GM12878 (cell line): ENCODE results near the gene DCAF5. TPM values are rescaled to one million over a fixed set of nuclear protein-coding genes. Genes with fewer than 3 reads are reported as not detected.

Experiments
- BCL3 ChIP-seq: IDR thresholded peaks from 2 replicates; pipeline ENCODE4 v1.6.1; 2011; ENCODE audit warnings: borderline replicate concordance, low read depth, mild to moderate bottlenecking, moderate library complexity, low read length; ENCODE audit not compliant: insufficient read depth, poor library complexity, severe bottlenecking
- ELK1 ChIP-seq: IDR thresholded peaks from 2 replicates; pipeline ENCODE4 v1.6.1; 2012; ENCODE audit warnings: low read depth, low read length, improper control_type of control experiment
- MTA2 ChIP-seq: fragments of 450-650 bp; IDR thresholded peaks from 2 replicates; pipeline ENCODE4 v1.6.1; 2016; ENCODE audit warnings: low read depth, mild to moderate bottlenecking, moderate library complexity
- MXI1 ChIP-seq: fragments of 150-350 bp; IDR thresholded peaks from 2 replicates; pipeline ENCODE4 v1.6.1; 2011; ENCODE audit warnings: low read depth, mild to moderate bottlenecking, inconsistent platforms, low read length, improper control_type of control experiment
- MYC ChIP-seq: IDR thresholded peaks from 2 replicates; pipeline ENCODE4 v1.6.1; 2011; ENCODE audit warnings: mild to moderate bottlenecking, low read length, moderate library complexity, inconsistent platforms; ENCODE audit not compliant: insufficient read depth, insufficient replicate concordance, insufficient read length, severe bottlenecking
- NR2C2 ChIP-seq: IDR thresholded peaks from 2 replicates; pipeline ENCODE4 v1.6.1; 2011; ENCODE audit warnings: borderline replicate concordance, low read depth; ENCODE audit not compliant: control insufficient read depth, insufficient read length
- PBX3 ChIP-seq: IDR thresholded peaks from 2 replicates; pipeline ENCODE4 v1.6.1; 2011; ENCODE audit warnings: mild to moderate bottlenecking, low read depth, low read length, moderate library complexity; ENCODE audit not compliant: insufficient replicate concordance
- POLR2AphosphoS2 ChIP-seq: IDR thresholded peaks from 2 replicates; pipeline ENCODE4 v1.6.1; 2011; ENCODE audit warnings: low read depth, mild to moderate bottlenecking, low read length, improper control_type of control experiment, moderate library complexity
- SMC3 ChIP-seq: IDR thresholded peaks from 2 replicates; pipeline ENCODE4 v1.6.1; 2011; ENCODE audit warnings: low read length, improper control_type of control experiment, borderline replicate concordance
- SP1 ChIP-seq: IDR thresholded peaks from one replicate; pipeline ENCODE4 v1.6.1; 2011; ENCODE audit warnings: low read depth, low read length
- TCF7 ChIP-seq: IDR thresholded peaks from 2 replicates; pipeline ENCODE4 v1.6.1; 2014; ENCODE audit warnings: antibody characterized with exemption, borderline replicate concordance
- USF2 ChIP-seq: IDR thresholded peaks from 2 replicates; pipeline ENCODE4 v1.6.1; 2011; ENCODE audit warnings: low read depth, low read length, improper control_type of control experiment, borderline replicate concordance
- ZBTB33 ChIP-seq: fragments of 450-650 bp; IDR thresholded peaks from 2 replicates; pipeline ENCODE4 v1.6.1; 2017; ENCODE audit warnings: mild to moderate bottlenecking
- polyA plus RNA-seq, 11 experiments: library from polyadenylated mRNA; depleted of rRNA in 4 of 11; unstranded in 6 of 11; stranded (reverse) in 5 of 11; fragments of >200 nt; fragmentation: Nextera tagmentation in 4 of 11; fragmentation: Illumina TruSeq in 1 of 11; extraction: Ambion mirVana in 4 of 11; extraction: Trizol in 1 of 11; gene quantifications; 1 replicate in 1 of 11; 2 replicates in 10 of 11; pipeline versions ENCODE4 v1.2.1 to v1.2.3, GENCODE V29; 2011 to 2016; ENCODE audit warnings: inconsistent platforms in 2 of 11, missing spikeins in 2 of 11, low read depth in 1 of 11
- total RNA-seq, 4 experiments: library from RNA; depleted of rRNA in 3 of 4; stranded (reverse); fragments of >200 nt in 3 of 4; fragmentation: Illumina TruSeq in 1 of 4; extraction: Trizol in 1 of 4; gene quantifications; 2 replicates each; pipeline versions ENCODE4 v1.2.1 to v1.2.3, GENCODE V29; 2013 to 2021

The DCAF5 gene
- total and polyA plus RNA-seq, 10 of the 15 experiments (the other 5 are each of a cell fraction or from before 2014, with no cell fraction given) = 6.8 to 38.1 (median 19.1) TPM

- TF ChIP-seq ZBTB33 = no peak
- no peak for TF ChIP-seq PBX3
- no peak for TF ChIP-seq POLR2AphosphoS2
- TF ChIP-seq TCF7 = no peak
- no peak for TF ChIP-seq MYC
- no peak for TF ChIP-seq USF2
- no peak for TF ChIP-seq BCL3
- TF ChIP-seq MXI1 = no peak
- no peak for TF ChIP-seq SP1
- TF ChIP-seq MTA2 = no peak
- TF ChIP-seq ELK1 = no peak
- TF ChIP-seq SMC3 = no peak
- no peak for TF ChIP-seq NR2C2
These were observed 65.9 kb downstream of the DCAF5 start (continued) for GRCh38 chr14:69087061-69087461.
